GM19372 (cell line): ENCODE measurements around the gene ERC2.

Source experiments
- ATAC-seq: cut with Tn5 transposase; IDR thresholded peaks from one replicate; pipeline ENCODE4 v1.9.1; 2021; ENCODE audit warnings: mild to moderate bottlenecking, low read depth, moderate library complexity; ENCODE audit not compliant: unreplicated experiment

The ERC2 gene

DNA sequence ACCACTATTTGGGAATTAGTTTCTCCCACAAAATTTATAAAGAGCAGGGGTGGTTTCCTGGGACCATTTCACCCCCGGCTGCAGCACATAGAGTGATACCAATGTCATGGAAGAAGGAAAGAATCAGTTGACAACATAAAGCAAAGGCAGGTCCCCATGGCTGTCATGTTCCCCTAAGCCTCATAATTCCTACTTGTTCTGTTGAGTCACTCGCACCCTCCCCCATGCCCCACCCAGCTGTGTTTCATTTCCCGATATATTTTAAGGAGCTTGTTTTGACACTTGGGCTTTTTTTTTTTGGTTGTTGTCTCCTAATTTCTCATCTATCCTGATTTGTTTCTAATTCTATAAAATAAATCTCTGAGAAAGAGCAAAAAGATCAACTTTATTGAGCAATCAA lies 24.9 kb downstream of the ERC2 start:
- ATAC-seq = no peak

DNA sequence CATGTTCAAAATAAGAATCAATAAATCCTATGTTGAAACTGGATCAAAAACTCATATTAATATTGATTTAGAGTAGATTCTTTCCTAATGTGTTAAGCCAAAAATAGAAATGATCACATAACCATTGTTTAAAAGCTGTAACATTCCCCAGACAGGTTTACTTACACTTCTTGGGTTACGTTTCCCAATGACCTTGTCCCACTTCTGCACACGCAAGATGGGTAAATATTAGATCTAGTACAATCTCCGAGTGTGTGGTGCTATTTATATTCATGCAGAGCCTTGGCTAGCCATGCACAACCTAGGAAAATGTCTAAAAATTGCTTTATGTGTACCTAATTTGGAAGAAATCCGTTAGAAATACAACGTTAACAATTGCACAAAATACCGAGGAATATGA lies 39.6 kb downstream of the ERC2 start:
- ATAC-seq = no peak

GRCh38 chr3:56424885-56425284 lies 43.4 kb downstream of the ERC2 start:
- ATAC-seq = no peak

- ATAC-seq = no peak
These were observed 43.9 kb downstream of the ERC2 start for GRCh38 chr3:56424336-56424735.

GRCh38 chr3:56423661-56424099 lies 44.6 kb downstream of the ERC2 start:
- ATAC-seq = no peak

DNA sequence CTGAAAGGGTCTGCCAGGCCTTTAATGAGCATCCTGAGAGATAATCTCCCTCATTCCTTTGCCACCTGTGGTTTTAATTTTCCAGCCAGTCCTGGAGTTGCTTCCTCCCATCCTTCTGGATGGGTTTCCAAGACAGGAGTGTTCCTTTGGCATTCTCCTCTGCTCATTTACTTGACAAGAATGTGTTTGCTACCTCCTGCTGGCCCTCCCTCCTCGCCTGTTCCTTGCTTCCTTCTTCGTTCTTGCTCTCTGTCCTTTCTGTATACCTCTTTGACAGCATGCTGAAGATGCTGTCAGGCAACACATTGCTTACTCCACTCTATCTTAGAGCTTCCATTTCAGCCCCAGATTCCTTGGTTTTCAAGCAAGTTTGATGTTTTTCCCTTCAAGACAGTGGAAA lies 46.0 kb downstream of the ERC2 start:
- no peak for ATAC-seq

DNA sequence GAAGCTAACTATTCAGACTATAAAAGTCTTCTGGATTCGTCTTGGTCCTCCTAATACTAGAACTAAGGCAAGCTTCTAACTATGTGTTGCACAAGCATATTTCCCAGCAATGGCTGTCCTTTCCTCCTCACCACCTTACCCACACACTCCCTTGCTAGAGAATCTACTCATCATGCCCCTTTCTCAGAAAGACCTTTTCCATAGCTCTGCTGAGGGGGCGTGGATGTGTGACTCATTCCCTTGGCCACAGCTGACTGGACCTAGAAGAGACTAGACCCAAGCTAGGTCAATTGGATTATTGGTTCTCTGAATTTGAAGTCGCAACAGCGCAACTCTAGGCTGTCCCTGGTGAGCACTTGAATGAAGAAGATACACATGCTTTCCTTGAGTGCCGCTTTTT lies 47.1 kb downstream of the ERC2 start:
- ATAC-seq = no peak

DNA sequence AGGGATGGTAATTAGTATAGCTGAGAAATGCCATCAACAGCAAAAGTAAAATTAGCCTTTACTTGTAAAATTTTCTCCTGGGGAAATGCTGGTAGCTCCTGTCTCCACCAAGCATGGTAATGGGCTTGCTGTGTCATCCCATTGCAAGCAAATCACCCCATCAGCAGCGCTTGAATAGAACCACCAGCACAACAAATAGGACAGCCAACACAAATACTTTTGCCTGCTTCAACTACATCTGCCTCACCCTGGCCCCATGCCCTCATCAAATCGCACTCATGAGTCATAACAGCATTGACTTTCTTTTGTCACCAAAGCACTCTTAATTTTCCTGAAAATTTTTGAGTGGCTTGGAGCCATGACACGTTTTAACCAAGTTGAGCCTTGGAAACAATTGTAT lies 52.6 kb downstream of the ERC2 start:
- ATAC-seq = no peak

GRCh38 chr3:56413911-56414310 lies 54.4 kb downstream of the ERC2 start:
- ATAC-seq = no peak

DNA sequence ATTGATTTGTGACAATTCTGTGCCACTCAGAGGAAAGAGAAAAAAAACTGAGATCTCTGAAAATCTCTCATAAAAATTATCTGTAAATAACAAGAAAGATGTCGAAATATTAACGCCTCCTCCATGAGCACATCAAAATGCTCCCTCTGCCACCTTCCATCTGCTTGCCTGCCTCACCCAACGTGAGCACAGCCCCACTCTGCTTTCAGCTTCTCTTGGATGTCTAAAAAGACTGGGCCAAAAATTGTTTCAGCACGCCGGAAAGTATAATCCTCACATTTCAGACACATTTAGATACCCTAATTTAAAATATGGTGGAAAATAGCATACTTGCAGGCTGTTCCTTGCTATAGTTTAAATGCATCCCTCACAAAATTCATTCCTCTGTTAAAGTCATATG lies 57.1 kb downstream of the ERC2 start:
- no peak for ATAC-seq

- no peak for ATAC-seq
These were observed 57.7 kb downstream of the ERC2 start for GRCh38 chr3:56410576-56410975.

DNA sequence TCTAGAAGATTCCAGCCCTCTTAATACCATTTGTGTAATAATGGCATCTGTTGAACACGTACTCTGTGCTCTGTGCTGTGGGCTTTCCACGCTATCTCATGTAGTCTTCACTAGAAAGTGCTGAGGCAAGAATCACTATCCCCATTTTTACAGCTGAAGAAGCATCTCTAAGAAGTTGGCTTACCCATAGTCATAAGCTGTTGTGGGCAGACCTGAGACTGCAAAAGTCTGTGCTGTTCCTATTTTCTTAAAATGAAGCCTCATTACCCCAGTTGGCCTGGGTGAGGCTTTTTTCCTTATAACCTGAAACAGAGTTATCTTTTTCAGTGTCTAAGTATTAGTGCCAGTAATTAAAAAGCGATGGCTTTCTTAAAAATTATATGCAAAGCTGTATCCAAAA lies 58.5 kb downstream of the ERC2 start:
- ATAC-seq = no peak

GRCh38 chr3:56408761-56409196 lies 59.5 kb downstream of the ERC2 start:
- ATAC-seq = no peak

DNA sequence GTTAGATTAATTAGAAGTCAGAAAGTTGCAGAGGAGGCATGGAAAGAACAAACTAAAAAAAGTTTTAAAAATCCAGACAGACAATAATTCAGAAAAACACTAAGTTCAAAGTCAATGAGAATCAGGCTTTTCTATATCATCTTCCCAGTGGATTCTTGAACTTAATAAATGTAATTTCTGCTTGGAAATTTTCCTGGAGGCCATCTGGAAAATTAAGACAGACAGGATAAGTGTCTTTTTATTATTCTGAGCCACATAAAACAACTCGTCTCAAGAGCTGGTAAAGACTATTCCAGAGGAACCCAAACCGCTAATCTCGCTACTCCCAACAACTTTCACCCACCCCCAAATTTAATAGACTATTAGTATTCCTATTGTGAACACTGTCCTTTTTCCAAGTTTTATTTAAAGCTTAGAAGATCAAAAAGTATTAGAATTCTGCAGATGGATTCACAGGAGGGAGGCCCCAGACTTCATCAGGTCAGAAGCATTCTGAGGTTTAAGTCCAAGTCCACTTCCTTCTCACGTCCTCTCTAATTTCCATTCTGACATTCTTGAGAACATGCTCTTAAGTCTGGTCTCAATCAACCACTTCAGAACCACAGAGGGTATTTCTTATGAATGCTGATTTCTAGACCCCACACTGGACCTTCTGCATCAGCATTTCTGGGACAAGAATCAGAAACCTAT lies 61.3 kb downstream of the ERC2 start:
- ATAC-seq = no peak

DNA sequence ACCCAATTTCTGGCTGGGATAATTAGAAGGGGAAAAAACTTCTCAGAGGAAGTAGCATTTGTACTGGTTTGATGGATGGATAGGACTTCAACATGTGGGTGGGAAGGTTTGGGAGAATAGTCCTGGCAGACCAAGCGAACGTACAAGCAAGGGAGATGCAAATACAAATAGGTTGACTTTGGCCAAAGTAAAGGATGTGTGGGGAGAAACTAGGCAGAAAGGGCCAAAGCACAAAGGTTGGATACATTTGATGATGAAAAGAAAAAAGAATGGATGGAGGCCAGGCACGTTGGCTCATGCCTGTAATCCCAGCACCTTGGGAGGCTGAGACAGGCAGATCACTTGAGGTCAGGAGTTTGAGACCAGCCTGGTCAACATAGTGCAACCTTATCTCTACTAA lies 63.4 kb downstream of the ERC2 start:
- no peak for ATAC-seq

- ATAC-seq = no peak
These were observed 69.6 kb downstream of the ERC2 start for GRCh38 chr3:56398659-56399058.

DNA sequence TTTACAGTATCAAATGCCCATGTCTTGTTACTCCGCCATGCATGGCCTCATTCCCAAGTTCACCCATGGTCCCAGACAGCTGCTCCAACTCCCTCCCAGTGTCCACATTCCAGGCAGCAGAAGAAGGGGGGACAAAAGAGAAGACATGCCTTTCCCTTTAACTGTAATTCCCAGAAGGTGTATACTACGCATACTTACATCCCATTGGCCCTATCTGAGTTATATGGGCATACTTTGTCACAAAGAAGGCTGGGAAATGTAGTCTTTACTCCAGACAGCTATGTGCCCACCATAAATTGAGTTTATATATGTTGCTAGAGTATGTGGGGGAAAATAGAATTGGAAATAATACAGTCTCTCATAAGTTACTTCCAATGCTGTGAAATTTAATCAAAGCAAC lies 70.5 kb downstream of the ERC2 start:
- no peak for ATAC-seq

- ATAC-seq = no peak
These were observed 79.0 kb downstream of the ERC2 start for GRCh38 chr3:56389183-56389830.

GRCh38 chr3:56383092-56383491 lies 85.2 kb downstream of the ERC2 start:
- no peak for ATAC-seq

DNA sequence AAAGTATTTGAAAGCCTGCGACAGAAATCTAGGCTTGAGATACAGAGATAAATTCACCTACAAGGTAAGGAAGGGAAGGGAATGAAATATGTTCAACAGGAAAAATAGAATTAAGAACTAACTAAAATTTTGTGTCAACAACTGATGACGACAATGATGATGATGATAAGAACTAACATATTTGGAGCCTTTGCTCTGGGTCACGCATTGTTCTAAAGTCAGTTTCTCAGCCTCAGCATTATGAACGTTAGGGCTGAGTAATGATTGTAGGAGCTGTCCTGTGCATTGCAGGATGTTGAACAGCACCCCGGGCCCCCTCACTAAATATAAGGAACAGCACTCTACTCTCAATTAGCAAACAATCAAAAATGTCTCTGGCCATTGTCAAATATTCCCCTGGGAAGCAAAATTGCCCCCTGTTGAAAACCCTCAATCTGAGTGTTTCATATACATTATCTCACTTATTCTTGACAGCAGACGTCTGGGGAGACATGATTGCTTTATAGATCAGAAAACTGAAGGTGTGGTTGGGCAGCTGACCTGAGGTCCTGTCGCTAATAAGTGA lies 88.5 kb downstream of the ERC2 start:
- ATAC-seq = no peak

DNA sequence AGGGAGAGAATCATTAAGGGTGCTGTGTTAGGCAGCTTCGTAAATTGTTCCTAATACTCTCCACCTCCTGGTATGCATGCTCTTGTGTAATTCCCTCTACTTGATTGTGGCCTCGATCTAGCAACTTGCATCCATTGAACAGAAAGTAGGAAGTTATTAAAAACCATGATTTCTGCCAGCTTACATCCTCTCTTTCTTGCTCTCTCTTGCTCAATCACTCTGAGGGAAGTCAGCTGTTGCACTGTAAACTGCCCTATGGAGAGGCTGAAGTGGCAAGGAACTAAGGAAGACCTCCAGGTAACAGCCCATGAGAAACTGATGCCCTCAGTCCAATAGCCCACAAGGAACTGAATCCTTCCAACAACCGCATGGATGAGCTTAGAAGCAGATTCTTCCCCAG lies 92.6 kb downstream of the ERC2 start:
- ATAC-seq = no peak

DNA sequence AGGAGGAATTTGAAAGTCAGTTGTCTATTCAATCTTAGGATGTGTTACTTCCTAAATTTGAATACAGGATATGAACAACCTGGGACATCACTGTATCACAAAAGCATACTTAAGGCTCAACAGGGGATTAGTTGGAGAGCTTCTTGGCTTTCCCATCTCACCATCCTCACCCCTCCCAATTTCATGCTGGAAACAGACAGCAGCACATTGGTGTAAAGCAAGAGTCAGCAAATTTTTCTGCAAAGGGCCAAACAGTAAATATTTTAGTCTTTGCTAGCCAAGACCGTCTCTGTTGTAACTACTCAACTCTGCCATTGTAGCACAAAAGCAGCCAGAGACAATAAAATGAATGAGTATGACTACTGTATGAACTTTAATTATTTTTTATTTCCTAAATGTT lies 94.9 kb downstream of the ERC2 start:
- no peak for ATAC-seq
